SH-SY5Y (cell line): ENCODE measurements around the gene STAT4.

Experiments used
- GATA2 ChIP-seq: IDR thresholded peaks from 2 replicates; pipeline ENCODE4 v1.6.1; 2011; ENCODE audit warnings: mild to moderate bottlenecking, low read depth, low read length
- GATA3 ChIP-seq: IDR thresholded peaks from 2 replicates; pipeline ENCODE4 v1.6.1; 2011; ENCODE audit warnings: low read depth, mild to moderate bottlenecking, low read length, moderate library complexity

- no peak for TF ChIP-seq GATA3
- peak; percentile 88 for TF ChIP-seq GATA2
Observed at GRCh38 chr2:191013932-191014652, 136.7 kb downstream of the STAT4 start, which contains the start of gene STAT1.
